A549 (cell line): ENCODE measurements around the gene AFAP1. TPM values are rescaled to one million over a fixed set of nuclear protein-coding genes. Genes with fewer than 3 reads are reported as not detected.
A peak's percentile ranks its signal among the peaks of the same experiment; 100 is the strongest.

Source experiments
- ATAC-seq, 2 experiments: fragments of 200-7000 bp in 1 of 2; fragments of >200 bp in 1 of 2; cut with Nextera tagmentation in 1 of 2; cut with Tn5 transposase in 1 of 2; 3 replicates each; pipeline versions ENCODE4 v1.8.0 to v1.9.1; 2018 to 2020; ENCODE audit warnings: mild to moderate bottlenecking in 1 of 2, moderate library complexity in 1 of 2
- CTCF ChIA-PET: fragments of 300-600 bp; sonication (Branson Sonifier 250); formaldehyde crosslinking; extraction: SDS; loops from one replicate; lab custom pipeline; 2021; ENCODE audit warnings: antibody characterized with exemption, inconsistent platforms; lab: Yijun Ruan, JAX
- POLR2A ChIA-PET: fragments of 350-600 bp; formaldehyde crosslinking; extraction: SDS; loops from one replicate; lab custom pipeline; 2021; ENCODE audit warnings: antibody characterized with exemption, inconsistent platforms; lab: Yijun Ruan, JAX
- DNase-seq, 2 experiments: peaks; one replicate each; pipeline versions ENCODE4 v3.0.0 to v3.0.0-alpha.2; 2011 to 2016; ENCODE audit warnings: low read depth in 1 of 2, low spot score in 1 of 2
- FAIRE-seq: peaks from 2 replicates; lab custom pipeline; 2011; peaks lifted over from hg19 to GRCh38; lab: Jason Lieb, UNC
- H3K27ac ChIP-seq, 2 experiments: fragments of >200 bp; sonication (Bioruptor Twin); formaldehyde crosslinking; 3 replicates each; pipeline ENCODE4 v1.5.1; 2016 to 2017
- H3K4me1 ChIP-seq: fragments of >200 bp; sonication (Bioruptor Twin); formaldehyde crosslinking; 3 replicates; pipeline ENCODE4 v1.6.1; 2016
- H3K4me2 ChIP-seq: fragments of >200 bp; sonication (Bioruptor Twin); formaldehyde crosslinking; 3 replicates; pipeline ENCODE4 v1.6.1; 2016
- H3K4me3 ChIP-seq: fragments of >200 bp; sonication (Bioruptor Twin); formaldehyde crosslinking; 3 replicates; pipeline ENCODE4 v1.5.1; 2016
- H3K9me3 ChIP-seq: fragments of >200 bp; sonication (Bioruptor Twin); formaldehyde crosslinking; 3 replicates; pipeline ENCODE4 v1.6.1; 2016
- ATOH8 ChIP-seq: fragments of 250-450 bp; sonication (Bioruptor Pico); IDR thresholded peaks from 2 replicates; pipeline ENCODE4 v1.5.0; 2020; ENCODE audit warnings: low read depth, mild to moderate bottlenecking, moderate library complexity
- CHD4 ChIP-seq: fragments of 200-600 bp; sonication (generic); IDR thresholded peaks from 2 replicates; pipeline ENCODE4 v1.6.1; 2016; ENCODE audit warnings: antibody characterized with exemption, mild to moderate bottlenecking, borderline replicate concordance
- CTCF ChIP-seq: fragments of >200 bp; sonication (Bioruptor Twin); formaldehyde crosslinking; IDR thresholded peaks from 3 replicates; pipeline ENCODE4 v1.5.1; 2016
- ELK1 ChIP-seq: fragments of 150-350 bp; IDR thresholded peaks from 2 replicates; pipeline ENCODE4 v1.6.1; 2014; ENCODE audit warnings: low read depth, mild to moderate bottlenecking, low read length
- EP300 ChIP-seq, 2 experiments: fragments of >200 bp; sonication (Bioruptor Twin); formaldehyde crosslinking; IDR thresholded peaks; 2 replicates in 1 of 2; 3 replicates in 1 of 2; pipeline ENCODE4 v1.6.1; 2016 to 2017
- HDAC2 ChIP-seq: fragments of 200-600 bp; sonication (generic); IDR thresholded peaks from 2 replicates; pipeline ENCODE4 v1.6.1; 2016
- HMGXB4 ChIP-seq: fragments of 250-450 bp; sonication (Bioruptor Pico); IDR thresholded peaks from 2 replicates; pipeline ENCODE4 v1.5.0; 2021; ENCODE audit warnings: mild to moderate bottlenecking, moderate library complexity, borderline replicate concordance
- JUNB ChIP-seq: fragments of >200 bp; sonication (Bioruptor Twin); formaldehyde crosslinking; IDR thresholded peaks from 2 replicates; pipeline ENCODE4 v1.6.1; 2016
- KDM1A ChIP-seq: fragments of 200-600 bp; sonication (generic); IDR thresholded peaks from 2 replicates; pipeline ENCODE4 v1.6.1; 2016; ENCODE audit warnings: low read depth, mild to moderate bottlenecking
- KDM5A ChIP-seq: fragments of 200-600 bp; sonication (generic); IDR thresholded peaks from 2 replicates; pipeline ENCODE4 v1.6.1; 2016; ENCODE audit warnings: antibody characterized with exemption, mild to moderate bottlenecking
- MAFK ChIP-seq: fragments of 450-650 bp; IDR thresholded peaks from 2 replicates; pipeline ENCODE4 v1.6.1; 2014; ENCODE audit not compliant: partially characterized antibody
- MAX ChIP-seq: IDR thresholded peaks from 2 replicates; pipeline ENCODE4 v1.6.1; 2012
- MYC ChIP-seq: IDR thresholded peaks from 2 replicates; pipeline ENCODE4 v1.6.1; 2012; ENCODE audit warnings: mild to moderate bottlenecking, inconsistent platforms, low read length, improper control_type of control experiment, borderline replicate concordance
- NFE2L2 ChIP-seq: fragments of 150-350 bp; conservative IDR thresholded peaks from 2 replicates; pipeline ENCODE4 v1.6.1; 2014; ENCODE audit warnings: low read length
- PHF8 ChIP-seq: fragments of 200-600 bp; sonication (generic); IDR thresholded peaks from 2 replicates; pipeline ENCODE4 v1.6.1; 2016; ENCODE audit warnings: low read depth, mild to moderate bottlenecking, antibody characterized with exemption, moderate library complexity, borderline replicate concordance
- RAD21 ChIP-seq, 2 experiments: fragments of >200 bp in 1 of 2; sonication (Bioruptor Twin) in 1 of 2; formaldehyde crosslinking in 1 of 2; IDR thresholded peaks in 1 of 2; conservative IDR thresholded peaks in 1 of 2; 2 replicates in 1 of 2; 3 replicates in 1 of 2; pipeline ENCODE4 v1.6.1; 2012 to 2018; ENCODE audit warnings: inconsistent platforms in 1 of 2
- RARB ChIP-seq: fragments of 250-450 bp; sonication (Bioruptor Pico); IDR thresholded peaks from 2 replicates; pipeline ENCODE4 v1.8.0; 2021; ENCODE audit warnings: mild to moderate bottlenecking, moderate library complexity
- RCOR1 ChIP-seq: fragments of 150-350 bp; IDR thresholded peaks from 2 replicates; pipeline ENCODE4 v1.6.1; 2014; ENCODE audit warnings: antibody characterized with exemption, low read length, low read depth
- REST ChIP-seq: fragments of 200-600 bp; sonication (generic); IDR thresholded peaks from 2 replicates; pipeline ENCODE4 v1.6.1; 2016; ENCODE audit warnings: antibody characterized with exemption, mild to moderate bottlenecking, moderate library complexity
- TFCP2L1 ChIP-seq: fragments of 250-450 bp; sonication (Bioruptor Pico); IDR thresholded peaks from 2 replicates; pipeline ENCODE4 v1.5.0; 2021; ENCODE audit warnings: mild to moderate bottlenecking
- ZC3H11A ChIP-seq: fragments of 450-650 bp; IDR thresholded peaks from 2 replicates; pipeline ENCODE4 v1.6.1; 2014; ENCODE audit warnings: antibody characterized with exemption, mild to moderate bottlenecking
- ZFP36 ChIP-seq: fragments of 450-650 bp; IDR thresholded peaks from 2 replicates; pipeline ENCODE4 v1.6.1; 2014; ENCODE audit warnings: borderline replicate concordance; ENCODE audit not compliant: partially characterized antibody
- ZNF302 ChIP-seq: fragments of 250-450 bp; sonication (Bioruptor Pico); IDR thresholded peaks from 2 replicates; pipeline ENCODE4 v1.9.0; 2021; ENCODE audit warnings: inconsistent platforms, mild to moderate bottlenecking, moderate library complexity
- WGBS: methylation state at CpG from one replicate; pipeline ENCODE4 v1.1.6; 2017; ENCODE audit errors: missing lambda C conversion rate; 5-methylcytosine and 5-hydroxymethylcytosine counted together
- polyA plus RNA-seq, 4 experiments: library from polyadenylated mRNA; depleted of rRNA in 3 of 4; stranded (reverse); fragments of >200 nt; fragmentation: RNase III in 1 of 4; extraction: RNeasy Plus Mini Kit Qiagen cat#74134 plus additional on column Dnase treatment in 1 of 4; gene quantifications; 2 replicates in 3 of 4; 3 replicates in 1 of 4; pipeline ENCODE4 v1.2.3, GENCODE V29; 2011 to 2017

Gene AFAP1
- polyA plus RNA-seq, 2 of the 4 experiments (the other 2 are of a cell fraction): 25.4 to 29.6 TPM

- ATAC-seq: peak in 1 of 2 experiments; percentile 24; a peak in 2 of 6 replicates
- Histone ChIP-seq H3K27ac (peak overlapping the region in 1 of 2 experiments; percentile 74; a peak in 4 of 6 replicates), H3K4me2 (peak overlapping the region; percentile 5; the same call in 1 of the 3 replicates), H3K4me1 (peaks cover 54% of the 10 kb centered on the region), H3K9me3 (no peaks in the 10 kb centered on the region), H3K4me3 (no peak overlapping the region)
- FAIRE-seq: no peak
- no peak for DNase-seq
- TF ChIP-seq RARB (CRISPR knock-in tag): no peak
- no peak for TF ChIP-seq ATOH8 (CRISPR knock-in tag)
- no peak for TF ChIP-seq HDAC2
- no peak for TF ChIP-seq RAD21 (conservative IDR thresholded peaks at IDR 0.05 in 1 of 2, IDR thresholded peaks at IDR 0.05 in 1 of 2)
- no peak for TF ChIP-seq KDM5A
- TF ChIP-seq ZFP36: no peak
- TF ChIP-seq MAX: no peak
- no peak for TF ChIP-seq MAFK
- TF ChIP-seq RCOR1: no peak
- TF ChIP-seq EP300 (IDR thresholded peaks at IDR 0.05): no peak
- no peak for TF ChIP-seq PHF8
- TF ChIP-seq KDM1A: no peak
- TF ChIP-seq ZNF302 (CRISPR knock-in tag): no peak
- TF ChIP-seq CHD4: no peak
- no peak for TF ChIP-seq NFE2L2
- TF ChIP-seq TFCP2L1: no peak
- no peak for TF ChIP-seq HMGXB4 (CRISPR knock-in tag)
- no peak for TF ChIP-seq JUNB
- TF ChIP-seq REST: no peak
- TF ChIP-seq ZC3H11A: no peak
- WGBS: 75% methylated on average over 13 of the region's 13 CpGs
- ChIA-PET CTCF (interaction anchor here (0.9 to 1.5 kb wide), 4 partner anchors 10 to 24 kb away, joined by 3 to 4 read pairs (median 3); no protein-coding TSS in a partner anchor), POLR2A (no interaction called here)
Measured at GRCh38 chr4:7828011-7828720, 111.5 kb downstream of the AFAP1 start.

GRCh38 chr4:7827566-7827965 is 112.1 kb downstream of the AFAP1 start:
- Histone ChIP-seq H3K4me2 (no peak overlapping the region), H3K9me3 (no peaks in the 10 kb centered on the region), H3K4me3 (no peak overlapping the region), H3K27ac (no peak overlapping the region; a peak in 1 of 6 replicates), H3K4me1 (peaks cover 60% of the 10 kb centered on the region)
- WGBS: 95% methylated on average over 11 of the region's 11 CpGs
- ChIA-PET POLR2A (no interaction called here), CTCF (interaction anchor here (0.9 to 2.3 kb wide), 5 partner anchors 9 to 23 kb away, joined by 3 to 6 read pairs (median 3); no protein-coding TSS in a partner anchor)
- no peak for ATAC-seq
- DNase-seq: no peak
- no peak for FAIRE-seq
- TF ChIP-seq REST (no peak), CTCF (no peak), MYC (no peak), ELK1 (no peak), NFE2L2 (no peak)
